Measurements from ENCODE around the gene SQSTM1. TPM values are rescaled to one million over a fixed set of nuclear protein-coding genes. Genes with fewer than 3 reads are reported as not detected.
A peak's percentile ranks its signal among the peaks of the same experiment; 100 is the strongest.

SQSTM1 gene
- total RNA-seq, 2 experiments from 2014 or later, result 111 to 117 TPM

- Mint-ChIP-seq H3K36me3 (peaks cover 43% of the 10 kb centered on the region), H3K9me3 (no peaks in the 10 kb centered on the region), H3K4me3 (no peak overlapping the region), H3K27me3 (no peaks in the 10 kb centered on the region), H3K27ac (peak overlapping the region; percentile 87), H3K4me1 (peaks cover 18% of the 10 kb centered on the region)
- no peak for DNase-seq
These were observed 16.6 kb downstream of the SQSTM1 start for GRCh38 chr5:179837076-179838011.

- Mint-ChIP-seq H3K36me3 (peaks cover 39% of the 10 kb centered on the region), H3K4me3 (no peak overlapping the region), H3K27ac (no peak overlapping the region), H3K9me3 (no peaks in the 10 kb centered on the region), H3K4me1 (peaks cover 14% of the 10 kb centered on the region), H3K27me3 (no peaks in the 10 kb centered on the region)
- no peak for DNase-seq
These were observed 18.9 kb downstream of the SQSTM1 start for GRCh38 chr5:179839328-179840256.

- H3K27me3 Mint-ChIP-seq, result no peaks in the 10 kb centered on the region
- no peak overlapping the region for H3K27ac Mint-ChIP-seq
- H3K4me1 Mint-ChIP-seq, result peaks cover 14% of the 10 kb centered on the region
- peaks cover 41% of the 10 kb centered on the region for H3K36me3 Mint-ChIP-seq
- DNase-seq, result no peak
- H3K4me3 Mint-ChIP-seq, result no peak overlapping the region
- peaks cover 4% of the 10 kb centered on the region for H3K9me3 Mint-ChIP-seq
These were observed 19.6 kb downstream of the SQSTM1 start for GRCh38 chr5:179840321-179840720.

- peaks cover 41% of the 10 kb centered on the region for H3K36me3 Mint-ChIP-seq
- H3K27me3 Mint-ChIP-seq, result no peaks in the 10 kb centered on the region
- no peak overlapping the region for H3K27ac Mint-ChIP-seq
- peaks cover 4% of the 10 kb centered on the region for H3K9me3 Mint-ChIP-seq
- no peak for DNase-seq
- H3K4me3 Mint-ChIP-seq, result no peak overlapping the region
- H3K4me1 Mint-ChIP-seq, result peaks cover 14% of the 10 kb centered on the region
These were observed 20.1 kb downstream of the SQSTM1 start for GRCh38 chr5:179840766-179841165.

GRCh38 chr5:179841621-179842020, 20.9 kb downstream of the SQSTM1 start:
- no peaks in the 10 kb centered on the region for H3K27me3 Mint-ChIP-seq
- no peak overlapping the region for H3K27ac Mint-ChIP-seq
- peaks cover 39% of the 10 kb centered on the region for H3K36me3 Mint-ChIP-seq
- no peak for DNase-seq
- H3K9me3 Mint-ChIP-seq, result peaks cover 4% of the 10 kb centered on the region
- peaks cover 7% of the 10 kb centered on the region for H3K4me1 Mint-ChIP-seq
- H3K4me3 Mint-ChIP-seq, result no peak overlapping the region

GRCh38 chr5:179852993-179853547, 32.4 kb downstream of the SQSTM1 start:
- no peak overlapping the region for H3K27ac Mint-ChIP-seq
- no peak overlapping the region for H3K4me3 Mint-ChIP-seq
- no peaks in the 10 kb centered on the region for H3K9me3 Mint-ChIP-seq
- peaks cover 10% of the 10 kb centered on the region for H3K4me1 Mint-ChIP-seq
- peaks cover 9% of the 10 kb centered on the region for H3K36me3 Mint-ChIP-seq
- no peaks in the 10 kb centered on the region for H3K27me3 Mint-ChIP-seq
- no peak for DNase-seq

- peaks cover 9% of the 10 kb centered on the region for H3K36me3 Mint-ChIP-seq
- no peak overlapping the region for H3K27ac Mint-ChIP-seq
- peaks cover 10% of the 10 kb centered on the region for H3K4me1 Mint-ChIP-seq
- no peaks in the 10 kb centered on the region for H3K27me3 Mint-ChIP-seq
- DNase-seq, result no peak
- no peak overlapping the region for H3K4me3 Mint-ChIP-seq
- no peaks in the 10 kb centered on the region for H3K9me3 Mint-ChIP-seq
These were observed 33.7 kb downstream of the SQSTM1 start for GRCh38 chr5:179854356-179854755.

- Mint-ChIP-seq H3K4me1 (peaks cover 15% of the 10 kb centered on the region), H3K27ac (peak overlapping the region; percentile 76), H3K36me3 (peaks cover 10% of the 10 kb centered on the region), H3K9me3 (no peaks in the 10 kb centered on the region), H3K4me3 (peak overlapping the region; percentile 89), H3K27me3 (no peaks in the 10 kb centered on the region)
- peak; percentile 67 for DNase-seq
These were observed 37.5 kb downstream of the SQSTM1 start for GRCh38 chr5:179858241-179858585.

- Mint-ChIP-seq H3K27me3 (no peaks in the 10 kb centered on the region), H3K9me3 (no peaks in the 10 kb centered on the region), H3K4me3 (peak within 1 kb of the TSS; percentile 89), H3K36me3 (peaks cover 11% of the 10 kb centered on the region), H3K4me1 (peaks cover 15% of the 10 kb centered on the region), H3K27ac (peak within 1 kb of the TSS; percentile 76)
- DNase-seq, result peak; percentile 93
These were observed 38.1 kb downstream of the SQSTM1 start, which contains the start of gene MRNIP for GRCh38 chr5:179858586-179859427. TSS of gene MRNIP (minus strand) at chr5:179858817. CDS start at chr5:179858796, 21 bp downstream.

- no peak overlapping the region for H3K27ac Mint-ChIP-seq
These were observed 39.6 kb downstream of the SQSTM1 start for GRCh38 chr5:179860301-179860700.

GRCh38 chr5:179862296-179862695, 41.6 kb downstream of the SQSTM1 start:
- no peak for DNase-seq
- Mint-ChIP-seq H3K4me3 (no peak overlapping the region), H3K36me3 (peaks cover 17% of the 10 kb centered on the region), H3K27me3 (no peaks in the 10 kb centered on the region), H3K27ac (no peak overlapping the region), H3K4me1 (peaks cover 14% of the 10 kb centered on the region), H3K9me3 (no peaks in the 10 kb centered on the region)

More at GRCh38 chr5:179860301-179860700, 39.6 kb downstream of the SQSTM1 start:
- H3K27me3 Mint-ChIP-seq, result no peaks in the 10 kb centered on the region
- DNase-seq, result no peak
- H3K4me1 Mint-ChIP-seq, result peaks cover 12% of the 10 kb centered on the region
- no peak overlapping the region for H3K4me3 Mint-ChIP-seq
- H3K9me3 Mint-ChIP-seq, result no peaks in the 10 kb centered on the region
- H3K36me3 Mint-ChIP-seq, result peaks cover 17% of the 10 kb centered on the region

GRCh38 chr5:179862891-179863290, 42.2 kb downstream of the SQSTM1 start:
- Mint-ChIP-seq H3K36me3 (peaks cover 17% of the 10 kb centered on the region), H3K9me3 (no peaks in the 10 kb centered on the region), H3K27me3 (no peaks in the 10 kb centered on the region), H3K4me3 (no peak overlapping the region), H3K4me1 (peaks cover 8% of the 10 kb centered on the region), H3K27ac (no peak overlapping the region)
- no peak for DNase-seq

- H3K36me3 Mint-ChIP-seq, result peaks cover 21% of the 10 kb centered on the region
- DNase-seq, result no peak
- no peak overlapping the region for H3K27ac Mint-ChIP-seq
- no peaks in the 10 kb centered on the region for H3K27me3 Mint-ChIP-seq
- H3K4me1 Mint-ChIP-seq, result peaks cover 6% of the 10 kb centered on the region
- H3K9me3 Mint-ChIP-seq, result no peaks in the 10 kb centered on the region
- no peak overlapping the region for H3K4me3 Mint-ChIP-seq
These were observed 42.9 kb downstream of the SQSTM1 start for GRCh38 chr5:179863449-179864085.

GRCh38 chr5:179864686-179865085, 44.0 kb downstream of the SQSTM1 start:
- Mint-ChIP-seq H3K27me3 (no peaks in the 10 kb centered on the region), H3K36me3 (peaks cover 21% of the 10 kb centered on the region), H3K4me3 (no peak overlapping the region), H3K9me3 (no peaks in the 10 kb centered on the region), H3K27ac (no peak overlapping the region), H3K4me1 (peaks cover 6% of the 10 kb centered on the region)
- DNase-seq, result no peak

Measured in activated naive CD8-positive, alpha-beta T cell treated with anti-CD3 and anti-CD28 coated beads for 36 hours (primary cell).